Left hindlimb (tissue), 1 donor: ENCODE measurements around the gene LAMA3.

Experiments
- DNase-seq: peaks from one replicate; pipeline ENCODE4 v3.0.0-alpha.2; 2018

The LAMA3 gene

GRCh38 chr18:23827681-23828080 lies 138.4 kb downstream of the LAMA3 start:
- DNase-seq: no peak

DNA sequence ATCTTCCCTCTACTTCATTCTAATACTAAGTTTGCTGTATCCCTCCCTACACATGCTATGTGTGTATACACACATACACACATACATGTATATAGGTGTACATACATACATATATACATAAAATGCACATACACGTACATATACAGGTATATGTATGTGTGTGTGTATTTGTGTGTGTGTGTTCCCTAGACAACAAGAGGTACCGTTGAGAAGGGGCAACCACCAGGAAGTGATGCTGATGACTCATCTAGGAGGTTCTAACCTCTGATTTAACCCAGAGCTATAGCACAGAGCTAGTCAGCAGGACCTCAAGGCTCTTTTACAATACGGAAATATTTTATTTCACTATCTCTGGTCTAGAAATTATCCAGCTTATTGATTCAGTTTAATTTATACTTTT lies 139.2 kb downstream of the LAMA3 start:
- no peak for DNase-seq

DNA sequence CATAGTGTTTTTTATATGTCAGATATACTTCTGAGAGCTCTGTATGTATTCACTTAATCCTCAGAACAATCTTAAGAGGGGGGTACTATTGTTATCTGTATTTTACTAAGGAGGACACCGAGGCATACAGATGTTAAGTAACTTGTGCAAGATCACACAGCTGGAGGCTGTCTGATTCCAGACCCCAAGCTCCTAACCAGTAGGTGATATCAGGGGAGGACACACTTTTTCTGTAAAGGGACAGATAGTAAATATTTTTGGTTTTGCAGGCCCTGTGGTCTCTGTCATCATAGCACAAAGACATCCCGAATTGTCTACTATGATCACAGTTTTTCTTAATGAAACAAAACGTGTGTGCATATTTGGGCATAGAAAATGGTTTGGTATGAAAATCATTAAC lies 143.7 kb downstream of the LAMA3 start:
- no peak for DNase-seq

GRCh38 chr18:23833714-23834113 lies 144.5 kb downstream of the LAMA3 start:
- no peak for DNase-seq

GRCh38 chr18:23835091-23835490 lies 145.8 kb downstream of the LAMA3 start:
- no peak for DNase-seq

DNA sequence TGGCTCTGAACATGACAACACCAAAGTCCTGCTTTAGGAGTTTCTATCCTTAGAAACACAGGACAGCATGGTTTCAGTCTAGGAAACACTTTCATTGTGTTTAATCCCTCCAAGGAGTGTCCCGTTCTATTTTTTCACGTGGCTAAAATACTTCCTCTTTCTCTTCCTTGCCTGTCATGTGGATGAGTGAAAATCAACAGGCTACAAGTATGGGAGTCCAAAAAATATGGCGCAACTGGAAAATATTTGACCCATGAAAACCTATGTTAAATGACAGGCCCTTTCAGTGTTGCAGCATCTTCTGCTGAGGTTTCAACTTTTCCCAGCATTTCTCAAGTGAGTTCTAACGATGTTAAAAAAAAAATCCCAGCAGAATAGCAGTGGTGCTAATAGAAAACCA lies 146.3 kb downstream of the LAMA3 start:
- DNase-seq: no peak

DNA sequence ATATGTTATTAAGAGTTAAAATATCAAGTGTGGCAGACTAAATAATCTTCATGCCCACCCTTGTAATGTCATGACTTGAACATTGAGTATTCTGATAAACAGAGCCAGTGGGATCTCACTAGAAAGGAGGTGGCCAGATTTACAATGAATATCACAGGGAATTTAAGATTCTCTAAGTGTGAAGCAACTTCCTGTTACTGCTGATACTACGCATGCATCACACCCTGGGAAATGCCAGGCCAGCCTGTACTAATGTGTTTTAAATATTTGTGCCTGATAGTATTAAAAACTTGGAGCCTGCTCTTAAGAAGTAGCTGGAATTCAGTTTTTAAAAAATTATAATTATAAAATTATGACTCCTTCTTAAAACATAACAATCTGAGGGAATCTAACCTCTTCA lies 148.3 kb downstream of the LAMA3 start:
- no peak for DNase-seq

- no peak for DNase-seq
Observed at GRCh38 chr18:23838233-23838632, 149.0 kb downstream of the LAMA3 start.

GRCh38 chr18:23838801-23839366 lies 149.6 kb downstream of the LAMA3 start:
- DNase-seq: no peak

- DNase-seq: no peak
Observed at GRCh38 chr18:23842305-23842704, 153.1 kb downstream of the LAMA3 start.

- no peak for DNase-seq
Observed at GRCh38 chr18:23844991-23845680, 155.9 kb downstream of the LAMA3 start.

DNA sequence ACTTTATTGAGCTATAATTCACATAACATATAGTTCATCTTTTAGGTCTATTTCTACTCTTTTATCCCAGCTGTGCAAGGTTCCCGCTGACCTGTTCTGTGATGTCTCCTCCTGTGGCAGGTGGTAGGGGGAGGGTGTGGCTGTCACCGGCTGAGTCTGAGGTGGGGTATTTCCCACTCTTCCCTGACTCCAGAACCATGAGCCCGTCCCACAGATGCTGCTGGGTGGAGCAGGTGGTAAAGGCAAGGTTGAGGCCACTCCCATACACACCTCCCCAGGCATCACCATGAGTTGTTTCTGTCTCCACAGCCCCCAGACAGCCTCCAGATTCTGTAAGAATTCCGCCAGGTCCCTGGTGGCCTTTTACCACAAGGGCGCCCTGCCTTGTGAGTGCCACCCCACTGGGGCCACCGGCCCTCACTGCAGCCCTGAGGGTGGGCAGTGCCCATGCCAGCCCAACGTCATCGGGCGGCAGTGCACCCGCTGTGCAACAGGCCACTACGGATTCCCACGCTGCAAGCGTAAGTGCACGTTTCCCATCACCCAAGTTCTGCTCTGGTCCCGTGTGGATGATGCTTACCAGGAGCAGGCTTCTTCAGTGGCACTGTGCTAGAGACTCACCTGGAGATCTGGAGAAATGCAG lies 156.9 kb downstream of the LAMA3 start:
- DNase-seq: no peak

GRCh38 chr18:23847321-23847986 lies 158.2 kb downstream of the LAMA3 start:
- no peak for DNase-seq

- no peak for DNase-seq
Observed at GRCh38 chr18:23849141-23849540, 159.9 kb downstream of the LAMA3 start.

DNA sequence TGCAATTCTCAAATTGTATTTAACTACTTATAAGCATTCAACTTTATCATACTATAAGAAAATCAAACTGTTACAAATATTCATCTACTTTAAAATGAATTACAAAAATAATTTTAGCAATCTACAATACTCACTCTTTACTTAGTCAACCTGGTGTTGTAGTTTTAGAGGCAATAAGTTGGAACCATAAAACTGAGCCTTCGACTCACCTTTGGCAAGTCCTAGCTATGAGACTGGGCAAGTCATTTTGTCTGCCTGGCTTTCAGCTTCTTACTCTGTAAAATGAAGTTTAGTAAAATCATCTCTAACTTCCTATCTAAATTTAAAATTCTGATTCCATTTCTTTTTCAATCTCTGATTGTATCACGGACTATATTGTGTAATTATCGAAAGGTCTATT lies 161.0 kb downstream of the LAMA3 start:
- no peak for DNase-seq

- no peak for DNase-seq
Observed at GRCh38 chr18:23851470-23852002, 162.3 kb downstream of the LAMA3 start.

DNA sequence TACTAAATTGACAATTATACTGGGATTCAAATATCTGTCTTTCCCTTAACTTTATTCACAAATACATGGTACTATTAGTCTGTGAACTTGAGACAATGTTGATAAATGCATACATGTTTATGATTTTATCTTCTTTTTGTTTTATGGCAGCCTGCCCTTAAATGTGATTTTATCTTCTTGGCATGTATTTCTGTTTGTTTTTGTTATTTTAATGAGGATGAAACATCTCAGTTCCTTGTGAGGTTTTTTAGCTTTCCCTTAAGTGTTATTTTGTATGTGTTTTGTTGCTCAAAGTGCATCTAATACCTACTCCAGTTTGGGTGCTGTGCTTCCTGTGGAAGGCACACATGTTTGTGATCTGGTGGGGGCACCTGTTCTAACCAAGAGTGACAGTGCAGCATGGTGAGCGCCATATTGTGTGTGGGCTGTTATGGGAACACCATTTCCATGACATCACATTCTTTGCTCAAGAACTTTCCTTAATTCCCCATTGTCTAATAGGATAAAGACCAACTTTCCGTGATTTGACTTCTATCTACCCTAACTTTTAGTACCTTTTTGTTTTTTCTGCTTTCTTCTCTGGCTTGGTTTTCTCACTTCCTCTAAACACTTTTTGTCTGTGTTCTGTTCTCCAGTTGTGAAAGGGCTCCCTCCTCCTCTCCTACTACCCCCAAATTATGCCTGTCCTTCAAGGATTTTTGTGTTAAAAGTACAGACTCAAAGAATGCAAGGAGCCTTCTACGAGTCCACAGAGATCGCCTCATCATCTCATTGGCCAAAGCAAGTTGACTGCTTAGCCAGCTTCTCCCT lies 163.2 kb downstream of the LAMA3 start:
- no peak for DNase-seq

- no peak for DNase-seq
Observed at GRCh38 chr18:23853448-23854195, 164.4 kb downstream of the LAMA3 start.

DNA sequence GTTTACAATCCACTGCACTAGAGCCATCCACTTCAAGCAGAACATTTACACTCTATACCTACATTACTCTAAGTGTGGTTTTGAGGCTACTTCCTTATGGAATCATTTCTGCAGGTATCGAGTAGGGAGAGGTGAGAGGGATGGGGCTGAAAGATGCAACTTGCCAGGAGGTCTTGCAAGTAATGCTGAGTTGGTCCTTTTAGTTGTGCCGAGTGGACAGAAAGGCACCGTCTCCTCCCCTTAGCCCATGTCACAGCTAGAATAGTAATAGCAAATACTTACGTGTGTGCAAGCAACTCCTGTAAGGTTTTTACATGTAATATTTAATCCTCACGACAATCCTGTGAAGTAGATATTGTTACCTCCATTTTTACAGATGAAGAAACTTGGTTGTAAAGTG lies 166.5 kb downstream of the LAMA3 start:
- no peak for DNase-seq

DNA sequence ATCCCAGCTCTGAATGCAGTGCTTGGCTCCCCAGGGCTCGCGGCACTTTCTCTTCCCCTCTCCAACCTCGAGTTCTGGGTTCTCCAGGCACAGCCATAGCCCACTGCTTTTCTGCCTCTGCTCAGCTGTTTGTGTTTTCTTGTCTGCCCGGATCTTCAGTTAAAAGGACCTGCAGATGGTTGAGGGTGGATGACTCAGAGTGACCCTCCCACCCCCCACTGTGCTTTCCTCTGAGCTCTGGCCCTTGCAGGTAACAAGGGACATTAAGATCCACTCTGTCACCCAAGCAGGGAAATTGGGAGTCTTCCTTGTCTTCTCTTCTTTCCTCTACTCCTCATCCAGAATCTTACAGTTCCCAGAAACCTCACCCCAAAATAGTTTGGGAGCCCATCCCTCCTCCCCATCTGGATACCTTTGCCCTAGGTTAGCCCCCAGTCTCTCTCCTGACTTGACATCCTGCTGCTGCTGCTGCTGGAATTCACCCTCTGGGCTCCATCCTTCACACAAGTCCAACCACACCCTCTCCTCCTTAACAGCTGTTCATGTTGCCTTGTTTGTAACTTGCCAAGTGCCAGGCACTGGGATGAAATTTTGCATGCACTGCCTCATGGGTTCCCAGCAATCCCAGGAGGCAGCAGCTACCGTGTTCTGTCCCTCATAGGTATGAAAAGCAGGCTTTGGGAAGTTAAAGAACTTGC lies 167.4 kb downstream of the LAMA3 start:
- DNase-seq: no peak

DNA sequence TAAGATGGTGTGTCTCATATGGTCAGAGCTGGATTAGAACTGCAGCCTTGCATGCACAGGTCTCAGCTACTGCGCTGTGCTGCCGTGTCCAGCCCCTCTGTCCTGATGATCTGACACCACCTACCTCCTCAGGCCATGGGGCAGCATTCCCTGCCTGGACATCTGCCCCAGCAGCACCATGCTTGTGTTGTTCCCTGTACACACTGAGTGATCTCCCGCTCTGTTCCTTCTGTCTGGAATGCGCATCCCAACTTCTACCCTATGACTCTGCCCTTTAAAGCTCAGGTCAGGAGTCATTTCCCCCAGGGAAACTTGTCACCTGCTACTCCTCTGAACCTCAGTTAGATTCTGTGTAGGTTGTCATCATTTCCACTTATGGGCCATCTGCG lies 167.9 kb downstream of the LAMA3 start:
- no peak for DNase-seq
